Measurements from ENCODE around the gene C1orf210.

DNA sequence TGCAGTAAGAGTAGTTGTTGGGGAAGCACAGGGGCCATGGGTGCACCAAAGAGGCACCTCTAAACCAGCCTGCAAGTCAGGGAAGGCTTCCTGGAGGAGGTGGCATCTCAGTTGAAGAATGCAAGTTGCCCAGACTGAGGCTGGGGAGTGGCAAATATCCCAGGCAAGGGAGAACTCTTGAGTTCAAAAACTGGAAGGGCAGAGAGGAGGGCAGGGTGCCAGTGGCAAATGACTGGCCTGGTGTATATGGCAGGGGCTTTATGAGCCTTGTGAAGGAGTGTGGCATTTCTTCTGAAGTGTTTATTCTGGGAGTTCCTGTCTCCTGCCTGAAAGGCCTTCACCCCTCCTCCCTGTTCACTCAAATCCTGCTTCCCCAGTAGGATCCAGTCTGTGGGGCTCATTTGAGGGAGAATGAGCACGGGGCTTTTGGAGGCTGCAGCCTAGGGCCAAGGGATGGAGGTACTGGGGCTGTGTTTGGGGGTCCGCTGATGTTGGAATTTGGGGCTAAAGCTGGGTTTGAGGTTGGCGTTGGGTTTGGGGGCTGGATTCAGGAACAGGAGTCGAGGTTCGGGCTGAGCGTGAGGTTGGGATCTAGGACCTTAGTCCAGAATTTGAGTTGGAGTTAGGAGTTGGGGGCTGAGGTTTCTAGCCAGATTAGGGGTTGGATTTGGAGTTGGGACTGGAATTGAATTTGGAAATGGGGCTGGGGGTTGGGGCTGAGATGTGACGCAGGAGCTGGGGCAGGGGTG lies 15.6 kb downstream of the C1orf210 start, which contains the start of gene TMEM125:
- TF ChIP-seq, protein P1, sequence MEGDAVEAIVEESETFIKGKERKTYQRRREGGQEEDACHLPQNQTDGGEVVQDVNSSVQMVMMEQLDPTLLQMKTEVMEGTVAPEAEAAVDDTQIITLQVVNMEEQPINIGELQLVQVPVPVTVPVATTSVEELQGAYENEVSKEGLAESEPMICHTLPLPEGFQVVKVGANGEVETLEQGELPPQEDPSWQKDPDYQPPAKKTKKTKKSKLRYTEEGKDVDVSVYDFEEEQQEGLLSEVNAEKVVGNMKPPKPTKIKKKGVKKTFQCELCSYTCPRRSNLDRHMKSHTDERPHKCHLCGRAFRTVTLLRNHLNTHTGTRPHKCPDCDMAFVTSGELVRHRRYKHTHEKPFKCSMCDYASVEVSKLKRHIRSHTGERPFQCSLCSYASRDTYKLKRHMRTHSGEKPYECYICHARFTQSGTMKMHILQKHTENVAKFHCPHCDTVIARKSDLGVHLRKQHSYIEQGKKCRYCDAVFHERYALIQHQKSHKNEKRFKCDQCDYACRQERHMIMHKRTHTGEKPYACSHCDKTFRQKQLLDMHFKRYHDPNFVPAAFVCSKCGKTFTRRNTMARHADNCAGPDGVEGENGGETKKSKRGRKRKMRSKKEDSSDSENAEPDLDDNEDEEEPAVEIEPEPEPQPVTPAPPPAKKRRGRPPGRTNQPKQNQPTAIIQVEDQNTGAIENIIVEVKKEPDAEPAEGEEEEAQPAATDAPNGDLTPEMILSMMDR (IDR thresholded peaks at IDR 0.05; ENCODE audit: low read length) = no peak
- no peak for TF ChIP-seq EZH2 (IDR thresholded peaks at IDR 0.05; ENCODE audit: borderline replicate concordance, low read length)
